ENCODE results near the gene PRKG1. TPM values are rescaled to one million over a fixed set of nuclear protein-coding genes. Genes with fewer than 3 reads are reported as not detected.
"Not testable (repeated sequence)": the region's sequence is repeated elsewhere in the genome, so short reads cannot be mapped to it uniquely, and the experiment has no call there.

The PRKG1 gene
- total RNA-seq, 1 donor: 19.5 TPM

- Histone ChIP-seq H3K36me3 (ENCODE audit: insufficient read depth, low read length) (no peaks in the 10 kb centered on the region), H2AFZ (ENCODE audit: low read length) (no peak overlapping the region), H3K79me2 (ENCODE audit: insufficient read depth, low read length) (no peaks in the 10 kb centered on the region), H3K27me3 (ENCODE audit: insufficient read depth, low read length) (no peaks in the 10 kb centered on the region), H3K4me1 (ENCODE audit: insufficient read depth, low read length) (no peaks in the 10 kb centered on the region), H3K4me2 (ENCODE audit: insufficient read depth, low read length) (no peak overlapping the region), H3K4me3 (ENCODE audit: insufficient read depth, low read length) (no peak overlapping the region), H3K27ac (ENCODE audit: low read depth, low read length) (no peak overlapping the region), H4K20me1 (ENCODE audit: insufficient read depth, low read length) (no peaks in the 10 kb centered on the region), H3K9me3 (ENCODE audit: low read depth, low read length) (no peaks in the 10 kb centered on the region)
- TF ChIP-seq CTCF (IDR thresholded peaks at IDR 0.05; ENCODE audit: extremely low read depth, low read depth, low read length): no peak
- no peak for DNase-seq (ENCODE audit: insufficient read length, low spot score, missing footprints)
Observed at GRCh38 chr10:52031771-52032170, 957.5 kb downstream of the PRKG1 start.

- Histone ChIP-seq H3K4me3 (ENCODE audit: insufficient read depth, low read length) (no peak overlapping the region), H3K4me1 (ENCODE audit: insufficient read depth, low read length) (no peaks in the 10 kb centered on the region), H3K27ac (ENCODE audit: low read depth, low read length) (no peak overlapping the region), H3K36me3 (ENCODE audit: insufficient read depth, low read length) (no peaks in the 10 kb centered on the region), H3K9me3 (ENCODE audit: low read depth, low read length) (no peaks in the 10 kb centered on the region), H3K27me3 (ENCODE audit: insufficient read depth, low read length) (no peaks in the 10 kb centered on the region), H2AFZ (ENCODE audit: low read length) (no peak overlapping the region), H3K79me2 (ENCODE audit: insufficient read depth, low read length) (no peaks in the 10 kb centered on the region), H4K20me1 (ENCODE audit: insufficient read depth, low read length) (no peaks in the 10 kb centered on the region), H3K4me2 (ENCODE audit: insufficient read depth, low read length) (no peak overlapping the region)
- TF ChIP-seq CTCF (IDR thresholded peaks at IDR 0.05; ENCODE audit: extremely low read depth, low read depth, low read length): no peak
- DNase-seq (ENCODE audit: insufficient read length, low spot score, missing footprints): peak; percentile 0
Observed at GRCh38 chr10:52032681-52033629, 958.7 kb downstream of the PRKG1 start.

GRCh38 chr10:52039002-52039793 is 964.9 kb downstream of the PRKG1 start:
- H2AFZ ChIP-seq (ENCODE audit: low read length); H3K9me3 ChIP-seq (ENCODE audit: low read depth, low read length); H3K27ac ChIP-seq (ENCODE audit: low read depth, low read length); H4K20me1 ChIP-seq (ENCODE audit: insufficient read depth, low read length); H3K27me3 ChIP-seq (ENCODE audit: insufficient read depth, low read length); DNase-seq (ENCODE audit: insufficient read length, low spot score, missing footprints); H3K4me2 ChIP-seq (ENCODE audit: insufficient read depth, low read length); H3K4me3 ChIP-seq (ENCODE audit: insufficient read depth, low read length); H3K36me3 ChIP-seq (ENCODE audit: insufficient read depth, low read length); H3K4me1 ChIP-seq (ENCODE audit: insufficient read depth, low read length); H3K79me2 ChIP-seq (ENCODE audit: insufficient read depth, low read length): not testable (repeated sequence)

DNA sequence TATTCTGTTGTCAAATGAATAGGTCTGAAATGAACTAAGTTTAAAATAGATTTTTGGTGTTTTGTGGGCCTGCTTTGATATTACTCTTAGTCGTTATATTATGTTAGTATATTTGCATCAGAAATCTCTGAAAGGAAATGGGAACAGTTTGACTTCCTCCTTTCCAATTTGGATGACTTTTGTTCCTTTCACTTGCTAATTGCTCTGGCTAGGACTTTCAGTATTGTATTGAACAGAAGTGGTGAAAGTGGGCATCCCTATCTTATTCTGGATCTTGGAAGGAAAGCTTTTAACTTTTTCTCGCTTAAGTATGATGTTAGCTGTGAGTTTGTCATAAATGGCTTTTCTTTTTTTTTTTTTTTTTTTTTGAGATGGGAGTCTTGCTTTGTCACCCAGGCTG is 966.2 kb downstream of the PRKG1 start:
- no peaks in the 10 kb centered on the region for H3K36me3 ChIP-seq (ENCODE audit: insufficient read depth, low read length)
- H3K79me2 ChIP-seq (ENCODE audit: insufficient read depth, low read length): no peaks in the 10 kb centered on the region
- no peaks in the 10 kb centered on the region for H4K20me1 ChIP-seq (ENCODE audit: insufficient read depth, low read length)
- no peak overlapping the region for H3K27ac ChIP-seq (ENCODE audit: low read depth, low read length)
- H3K4me1 ChIP-seq (ENCODE audit: insufficient read depth, low read length): no peaks in the 10 kb centered on the region
- H3K4me2 ChIP-seq (ENCODE audit: insufficient read depth, low read length): no peak overlapping the region
- DNase-seq (ENCODE audit: insufficient read length, low spot score, missing footprints): no peak
- H3K4me3 ChIP-seq (ENCODE audit: insufficient read depth, low read length): no peak overlapping the region
- no peaks in the 10 kb centered on the region for H3K9me3 ChIP-seq (ENCODE audit: low read depth, low read length)
- TF ChIP-seq CTCF (IDR thresholded peaks at IDR 0.05; ENCODE audit: extremely low read depth, low read depth, low read length): no peak
- no peaks in the 10 kb centered on the region for H3K27me3 ChIP-seq (ENCODE audit: insufficient read depth, low read length)
- no peak overlapping the region for H2AFZ ChIP-seq (ENCODE audit: low read length)
